HCT116 (cell line): Measurements from ENCODE around the gene TMEM139. TPM values are rescaled to one million over a fixed set of nuclear protein-coding genes. Genes with fewer than 3 reads are reported as not detected.

Source experiments
- ATAC-seq: fragments of 200-7000 bp; cut with Tn5 transposase; 2 replicates; pipeline ENCODE4 v1.9.1; 2020; ENCODE audit warnings: mild to moderate bottlenecking, moderate library complexity
- BruUV-seq: library from RNA; stranded (reverse); fragments of 400-500 nt; replicated peaks from 2 replicates; lab custom pipeline; 2021; lab: Mats Ljungman, UMichigan
- CTCF ChIA-PET: fragments of 300-600 bp; sonication (Branson Sonifier 250); formaldehyde crosslinking; loops from one replicate; lab custom pipeline; 2021; ENCODE audit warnings: antibody characterized with exemption; lab: Charles Lee
- POLR2A ChIA-PET: fragments of 300-600, 350-600 bp; sonication (Branson Sonifier 250); formaldehyde crosslinking; loops from one replicate; lab custom pipeline; 2021; ENCODE audit warnings: antibody characterized with exemption; lab: Charles Lee
- RAD21 ChIA-PET, 2 experiments: fragments of 300-600 bp; sonication (Branson Sonifier 250); formaldehyde crosslinking; loops; one replicate each; lab custom pipeline; 2023; ENCODE audit warnings: low total read pairs in 2 of 2; ENCODE audit not compliant: uncharacterized antibody in 2 of 2, unreplicated experiment in 2 of 2, low non-redundant PET in 1 of 2; lab: Charles Lee
- DNase-seq: peaks from one replicate; pipeline ENCODE4 v3.0.0-alpha.2; 2010; ENCODE audit warnings: low read depth, low spot score
- H2AFZ ChIP-seq: fragments of 200-600 bp; shearing (Covaris generic), sonication (generic); 2 replicates; pipeline ENCODE4 v1.6.1; 2017; ENCODE audit warnings: low read depth, mixed run types, mixed read lengths, antibody characterized with exemption, low read length; ENCODE audit not compliant: poor library complexity, severe bottlenecking
- H3K27ac ChIP-seq: 2 replicates; pipeline ENCODE4 v1.5.1; 2012; ENCODE audit warnings: low read depth, low read length
- H3K27me3 ChIP-seq: fragments of 200-600 bp; sonication (generic); 2 replicates; pipeline ENCODE4 v1.6.1; 2016; ENCODE audit warnings: mixed run types, low read length, mixed read lengths; ENCODE audit not compliant: insufficient read depth
- H3K36me3 ChIP-seq, 2 experiments: fragments of 200-500 bp in 1 of 2; fragments of 200-600 bp in 1 of 2; sonication (Bioruptor generic) in 1 of 2; sonication (generic) in 1 of 2; 2 replicates each; pipeline versions ENCODE4 v1.5.1 to v1.6.1; 2014 to 2016; ENCODE audit warnings: low read length in 2 of 2, inconsistent platforms in 1 of 2, mixed read lengths in 1 of 2, mixed run types in 1 of 2; ENCODE audit not compliant: insufficient read depth in 2 of 2, control insufficient read depth in 1 of 2
- H3K4me1 ChIP-seq, 2 experiments: fragments of 200-600 bp in 1 of 2; sonication (generic) in 1 of 2; 2 replicates each; pipeline versions ENCODE4 v1.5.1 to v1.6.1; 2012 to 2017; ENCODE audit warnings: low read length in 2 of 2, inconsistent platforms in 1 of 2, mild to moderate bottlenecking in 1 of 2, mixed read lengths in 1 of 2, mixed run types in 1 of 2, moderate library complexity in 1 of 2; ENCODE audit not compliant: insufficient read depth in 2 of 2, control insufficient read depth in 1 of 2
- H3K4me2 ChIP-seq: fragments of 200-600 bp; sonication (generic); 2 replicates; pipeline ENCODE4 v1.6.1; 2017; ENCODE audit warnings: mixed run types, low read length, mixed read lengths
- H3K4me3 ChIP-seq, 2 experiments: fragments of 200-600 bp in 1 of 2; sonication (generic) in 1 of 2; replicated peaks in 1 of 2; 2 replicates each; pipeline ENCODE4 v1.5.1; 2011 to 2016; ENCODE audit warnings: low read length in 2 of 2, control low read depth in 1 of 2, low read depth in 1 of 2, mild to moderate bottlenecking in 1 of 2, mixed read lengths in 1 of 2, mixed run types in 1 of 2
- H3K79me2 ChIP-seq: fragments of 200-600 bp; sonication (generic); 2 replicates; pipeline ENCODE4 v1.6.1; 2017; ENCODE audit warnings: mild to moderate bottlenecking, mixed run types, low read length, moderate library complexity, mixed read lengths; ENCODE audit not compliant: insufficient read depth
- H3K9ac ChIP-seq: fragments of 200-600 bp; sonication (generic); 2 replicates; pipeline ENCODE4 v1.6.1; 2016; ENCODE audit warnings: low read length, mixed read lengths
- H3K9me2 ChIP-seq: fragments of 200-600 bp; sonication (generic), shearing (Covaris generic); 2 replicates; pipeline ENCODE4 v1.6.1; 2017; ENCODE audit warnings: mixed run types, mild to moderate bottlenecking, moderate library complexity; ENCODE audit not compliant: insufficient read depth
- H3K9me3 ChIP-seq, 2 experiments: fragments of 200-500 bp in 1 of 2; fragments of 200-600 bp in 1 of 2; sonication (Bioruptor generic) in 1 of 2; sonication (generic) in 1 of 2; 2 replicates each; pipeline ENCODE4 v1.6.1; 2014 to 2017; ENCODE audit warnings: low read length in 2 of 2, mixed read lengths in 2 of 2, inconsistent platforms in 1 of 2, low read depth in 1 of 2, mild to moderate bottlenecking in 1 of 2, mixed run types in 1 of 2, moderate library complexity in 1 of 2; ENCODE audit not compliant: control insufficient read depth in 1 of 2, insufficient read depth in 1 of 2
- H4K20me1 ChIP-seq: fragments of 200-600 bp; sonication (generic), shearing (Covaris generic); 2 replicates; pipeline ENCODE4 v1.6.1; 2017; ENCODE audit warnings: mixed run types, mild to moderate bottlenecking, moderate library complexity; ENCODE audit not compliant: insufficient read depth
- EGR1 ChIP-seq: IDR thresholded peaks from 2 replicates; pipeline ENCODE4 v1.6.1; 2012; ENCODE audit warnings: low read depth
- EZH2 ChIP-seq: fragments of 200-600 bp; sonication (generic); IDR thresholded peaks from 2 replicates; pipeline ENCODE4 v1.6.1; 2017; ENCODE audit warnings: antibody characterized with exemption, mixed run types
- JUND ChIP-seq: IDR thresholded peaks from 2 replicates; pipeline ENCODE4 v1.6.1; 2012
- SP1 ChIP-seq: IDR thresholded peaks from 2 replicates; pipeline ENCODE4 v1.6.1; 2012; ENCODE audit warnings: low read depth
- ZNF274 ChIP-seq: fragments of 200-500 bp; sonication (Bioruptor generic); IDR thresholded peaks from 2 replicates; pipeline ENCODE4 v1.6.1; 2014; ENCODE audit warnings: mild to moderate bottlenecking, low read depth, low read length, inconsistent platforms
- intact Hi-C: fragments of 100-400 bp; cut with micrococcal nuclease; formaldehyde crosslinking; loops from 2 replicates; pipeline ENCODE4 v1.10.0; 2022
- total RNA-seq: library from RNA; stranded (reverse); gene quantifications from one replicate; pipeline ENCODE4 v1.2.1, GENCODE V29; 2021; ENCODE audit not compliant: unreplicated experiment
- TF ChIP-seq, protein P1 (sequence below): IDR thresholded peaks from 2 replicates; pipeline ENCODE4 v1.6.1; 2012

The TMEM139 gene
- total RNA-seq, 1 experiment from 2014 or later: 9.9 TPM

GRCh38 chr7:143286522-143286890 lies 1.7 kb downstream of the TMEM139 start:
- no peaks in the 10 kb centered on the region for H3K9me2 ChIP-seq
- no peak overlapping the region for H3K27ac ChIP-seq
- ChIA-PET RAD21 (no interaction called here), CTCF (no interaction called here), POLR2A (no interaction called here)
- peaks cover 33% of the 10 kb centered on the region for H3K79me2 ChIP-seq
- intact Hi-C loops: no loop called here
- no peak overlapping the region for H2AFZ ChIP-seq
- H3K4me1 ChIP-seq: peaks cover 27 to 57% of the 10 kb centered on the region in 2 experiments
- no peaks in the 10 kb centered on the region for H4K20me1 ChIP-seq
- H3K36me3 ChIP-seq: peaks cover 4% of the 10 kb centered on the region in 2 experiments; a peak in 2 of 4 replicates
- no peak overlapping the region for H3K4me2 ChIP-seq
- no peak for ATAC-seq
- H3K9me3 ChIP-seq: no peaks in the 10 kb centered on the region; a peak in 1 of 4 replicates
- no peak overlapping the region for H3K9ac ChIP-seq
- H3K4me3 ChIP-seq: no peak overlapping the region
- no peaks in the 10 kb centered on the region for H3K27me3 ChIP-seq
- no TSS peak for BruUV-seq
- TF ChIP-seq ZNF274: no peak
- TF ChIP-seq, all 23 proteins: peak for 0
- DNase-seq: no peak

DNA sequence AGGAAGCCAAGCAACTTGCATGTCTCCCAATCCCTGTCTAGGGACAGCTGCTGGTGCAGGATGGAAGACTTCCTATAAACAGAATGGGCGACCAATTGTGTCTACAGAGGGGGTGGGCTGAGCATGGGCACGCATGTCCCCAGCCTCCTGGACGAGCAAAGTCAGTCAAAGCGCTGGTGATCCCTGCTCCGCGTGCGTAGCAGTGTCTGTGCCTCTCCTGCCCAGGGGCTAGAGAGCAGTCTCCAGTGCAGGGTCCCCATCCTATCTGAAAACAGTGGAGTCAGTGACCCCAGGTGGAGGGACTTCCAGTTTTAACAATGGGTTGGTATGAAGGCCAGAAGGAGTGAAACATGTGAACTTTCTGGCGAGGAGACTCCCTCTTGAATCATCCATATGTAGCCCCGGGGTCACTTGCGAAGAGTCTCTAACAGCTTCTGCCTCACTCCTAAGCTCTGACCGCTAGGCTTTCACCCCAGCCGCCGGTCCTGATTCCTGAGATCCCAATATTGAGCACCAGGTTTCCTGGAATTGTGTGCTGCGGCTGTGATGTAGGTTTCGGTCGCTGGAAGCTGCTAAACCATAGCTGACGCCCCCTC lies 2.7 kb downstream of the TMEM139 start:
- no peak for DNase-seq
- H3K9ac ChIP-seq: peak overlapping the region; percentile 26
- BruUV-seq: TSS peak; percentile 79

More for the DNA sequence above, 2.7 kb downstream of the TMEM139 start:
- Histone ChIP-seq H3K79me2 (peaks cover 40% of the 10 kb centered on the region), H3K4me3 (no peak overlapping the region), H3K9me2 (no peaks in the 10 kb centered on the region), H3K27ac (peak overlapping the region; percentile 50; the same call in 1 of the 2 replicates), H3K9me3 (no peaks in the 10 kb centered on the region; a peak in 1 of 4 replicates), H3K4me1 (peaks cover 27 to 57% of the 10 kb centered on the region in 2 experiments), H3K27me3 (no peaks in the 10 kb centered on the region), H4K20me1 (no peaks in the 10 kb centered on the region), H3K36me3 (peaks cover 11 to 12% of the 10 kb centered on the region in 2 experiments; a peak in 3 of 4 replicates), H3K4me2 (peak overlapping the region; percentile 82), H2AFZ (no peak overlapping the region)
- ChIA-PET POLR2A (interaction anchor here (1.0 kb wide), 2 partner anchors 8 to 14 kb away, joined by 3 read pairs; no protein-coding TSS in a partner anchor), CTCF (interaction anchor here (0.6 to 1.0 kb wide), 4 partner anchors 10 to 93 kb away, joined by 3 to 4 read pairs (median 3); no protein-coding TSS in a partner anchor), RAD21 (no interaction called here)
- no peak for TF ChIP-seq EZH2
- no peak for TF ChIP-seq JUND
- TF ChIP-seq, protein P1, sequence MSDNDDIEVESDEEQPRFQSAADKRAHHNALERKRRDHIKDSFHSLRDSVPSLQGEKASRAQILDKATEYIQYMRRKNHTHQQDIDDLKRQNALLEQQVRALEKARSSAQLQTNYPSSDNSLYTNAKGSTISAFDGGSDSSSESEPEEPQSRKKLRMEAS: no peak
- no peak for TF ChIP-seq EGR1
- TF ChIP-seq SP1: no peak
- ATAC-seq: no peak
- intact Hi-C loops: no loop called here
